Activated CD8-positive, alpha-beta memory T cell treated with anti-CD3 and anti-CD28 coated beads, Interleukin-2, amount 50 U/mL, for 1 hour (primary cell): ENCODE data around the gene RHEX.
A peak's percentile ranks its signal among the peaks of the same experiment; 100 is the strongest.

Source experiments
- DNase-seq: peaks from one replicate; pipeline ENCODE4 v3.0.0-alpha.2; 2020; ENCODE audit errors: extremely low read depth

Gene RHEX

DNA sequence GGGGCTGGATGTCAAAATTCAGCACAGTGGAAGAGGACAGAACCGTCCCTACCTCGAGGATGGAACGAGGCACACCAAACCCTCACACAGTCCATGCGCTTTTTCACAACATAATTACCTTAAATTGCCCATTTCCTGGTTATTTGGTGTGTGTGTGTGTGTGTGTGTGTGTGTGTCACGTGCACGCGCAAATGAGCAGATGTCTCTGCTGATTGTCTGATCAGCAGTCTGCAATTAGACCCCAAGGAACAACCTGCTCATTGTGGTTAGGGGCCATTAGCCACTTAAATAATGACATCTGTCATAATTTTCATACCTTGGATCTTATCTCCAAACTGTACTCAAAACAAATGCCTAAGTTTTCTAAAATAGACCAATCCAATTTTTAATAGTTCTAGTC lies 41.1 kb downstream of the RHEX start:
- DNase-seq, result no peak

- DNase-seq, result no peak
Observed at GRCh38 chr1:206097381-206097780, 44.4 kb downstream of the RHEX start.

DNA sequence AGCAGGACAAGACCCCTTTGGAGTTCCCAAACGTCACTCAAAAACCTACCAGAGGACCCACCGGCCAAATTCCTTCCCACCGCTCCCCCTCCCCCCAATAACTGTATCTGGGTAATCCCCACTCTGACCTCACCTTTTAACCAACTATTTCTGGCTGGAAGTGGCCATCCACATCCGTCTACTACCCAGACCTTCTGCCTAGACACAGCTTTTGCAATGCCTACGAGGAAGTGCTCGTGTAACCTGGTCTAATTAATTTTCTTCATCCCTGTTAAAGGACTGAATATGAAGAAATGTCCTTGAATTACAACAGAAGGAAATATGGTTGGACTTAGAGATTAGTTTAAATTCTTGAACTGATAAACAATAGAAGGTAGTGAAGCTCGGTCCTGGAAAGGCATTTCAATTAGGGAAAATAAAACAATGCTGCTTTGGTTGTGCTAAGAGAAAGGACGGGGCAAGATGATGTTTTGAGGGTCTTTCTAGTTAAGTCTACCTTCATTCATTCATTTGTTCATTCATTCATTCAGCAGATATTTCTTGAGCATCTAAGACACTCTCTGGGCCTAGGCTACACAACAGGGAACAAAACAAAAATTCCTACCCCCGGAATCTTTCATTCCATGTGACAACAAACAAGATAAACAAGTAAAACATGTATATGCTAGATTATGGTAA lies 45.4 kb downstream of the RHEX start:
- DNase-seq, result no peak

GRCh38 chr1:206100226-206100815 lies 47.3 kb downstream of the RHEX start:
- DNase-seq, result no peak

GRCh38 chr1:206101351-206102045 lies 48.5 kb downstream of the RHEX start:
- no peak for DNase-seq

GRCh38 chr1:206102292-206102936 lies 49.4 kb downstream of the RHEX start:
- no peak for DNase-seq

DNA sequence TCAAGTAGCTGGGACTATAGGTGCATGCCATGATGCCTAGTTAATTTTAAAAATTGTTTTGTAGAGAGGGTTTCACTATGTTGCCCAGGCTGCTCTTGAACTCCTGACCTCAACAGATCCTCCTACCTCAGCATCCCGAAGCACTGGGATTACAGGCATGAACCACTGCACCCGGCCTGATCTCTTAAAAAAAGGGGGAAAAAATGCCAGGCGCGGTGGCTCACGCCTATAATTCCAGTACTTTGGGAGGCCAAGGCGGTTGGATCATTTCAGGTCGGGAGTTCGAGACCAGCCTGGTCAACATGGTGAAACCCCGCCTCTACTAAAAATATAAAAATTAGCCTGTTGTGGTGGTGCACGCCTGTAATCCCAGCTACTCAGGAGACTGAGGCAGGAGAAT lies 51.0 kb downstream of the RHEX start:
- DNase-seq, result no peak

DNA sequence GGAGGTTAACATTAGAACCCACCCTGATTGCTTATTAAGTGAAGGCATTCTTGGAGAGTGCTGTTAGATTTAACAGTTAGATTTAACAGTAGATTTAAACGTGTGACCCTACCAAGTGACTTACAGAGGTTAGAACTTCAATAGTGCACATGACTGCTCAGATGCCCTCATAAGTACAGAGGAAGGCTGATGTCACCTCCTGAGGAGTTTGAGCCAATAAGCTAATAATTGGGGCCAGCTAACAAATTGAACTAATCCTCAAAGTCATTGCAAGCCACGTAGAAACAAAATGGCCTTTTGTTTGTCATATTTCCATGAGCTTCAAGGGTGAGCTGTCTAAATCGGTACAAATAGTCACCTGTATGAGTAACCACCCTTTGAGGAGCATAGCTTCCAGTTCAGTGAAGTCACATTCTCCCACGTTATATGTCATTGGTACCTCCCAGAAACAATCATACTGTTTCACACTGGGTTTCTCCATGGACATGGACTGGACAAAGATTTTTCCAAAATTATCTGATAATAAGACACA lies 52.6 kb downstream of the RHEX start:
- DNase-seq, result no peak

- DNase-seq, result peak; percentile 21
Observed at GRCh38 chr1:206106328-206107167, 53.6 kb downstream of the RHEX start.

DNA sequence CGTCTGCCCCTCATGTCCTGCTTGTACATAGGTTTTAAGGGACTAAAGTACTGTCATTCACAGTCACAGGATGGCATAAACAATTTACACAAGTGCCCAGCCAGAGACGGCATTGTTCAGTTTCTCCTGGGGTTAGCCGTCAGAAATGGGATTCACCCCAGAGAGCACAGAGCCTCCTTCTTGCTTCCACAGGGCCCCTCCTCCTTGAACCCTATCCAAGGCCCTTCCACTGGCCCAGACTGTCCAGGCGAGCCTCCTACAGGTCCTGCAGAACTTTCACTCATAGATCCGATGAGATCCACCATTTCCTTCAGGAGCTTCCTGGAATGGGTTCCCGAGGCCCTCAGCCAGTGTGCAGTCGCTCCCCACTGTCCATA lies 54.2 kb downstream of the RHEX start:
- DNase-seq, result no peak

DNA sequence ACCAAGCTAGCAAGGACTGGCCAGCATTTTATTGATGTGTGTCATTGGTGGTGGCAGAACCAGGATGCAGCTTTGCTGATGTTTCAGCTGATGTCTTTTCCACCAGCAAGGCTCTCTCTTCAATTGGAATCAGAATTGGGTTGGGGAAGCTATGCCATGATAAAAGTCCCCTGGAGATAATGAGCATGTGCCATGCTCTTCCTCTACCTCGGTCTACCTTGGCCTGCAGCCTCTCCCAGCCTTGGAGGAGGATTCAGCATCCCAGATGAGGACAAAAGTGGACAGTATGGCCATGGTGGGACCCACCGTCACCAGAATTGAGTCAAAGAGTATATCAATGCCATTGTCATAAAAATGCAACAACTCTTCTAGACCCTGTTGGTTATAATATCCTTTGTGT lies 55.7 kb downstream of the RHEX start:
- no peak for DNase-seq

DNA sequence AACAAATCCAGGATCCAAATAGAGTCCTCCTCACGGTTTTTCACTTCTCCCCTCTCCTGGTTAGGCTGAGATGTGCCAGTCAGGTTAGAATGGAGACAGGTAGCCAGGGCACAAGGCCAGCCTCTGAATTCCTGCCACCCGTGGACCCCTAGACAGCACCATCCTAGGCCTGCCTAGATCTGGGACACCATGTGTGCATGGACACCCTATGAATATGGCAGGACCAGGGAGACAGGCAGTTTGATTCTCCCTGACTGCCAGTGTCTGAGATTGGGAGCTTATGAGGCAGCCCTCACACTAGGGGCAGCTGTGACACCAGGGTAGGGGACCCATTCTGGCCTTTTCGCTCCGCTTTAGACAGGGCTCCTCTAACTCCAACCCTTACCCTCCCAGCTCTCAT lies 56.7 kb downstream of the RHEX start:
- no peak for DNase-seq

DNA sequence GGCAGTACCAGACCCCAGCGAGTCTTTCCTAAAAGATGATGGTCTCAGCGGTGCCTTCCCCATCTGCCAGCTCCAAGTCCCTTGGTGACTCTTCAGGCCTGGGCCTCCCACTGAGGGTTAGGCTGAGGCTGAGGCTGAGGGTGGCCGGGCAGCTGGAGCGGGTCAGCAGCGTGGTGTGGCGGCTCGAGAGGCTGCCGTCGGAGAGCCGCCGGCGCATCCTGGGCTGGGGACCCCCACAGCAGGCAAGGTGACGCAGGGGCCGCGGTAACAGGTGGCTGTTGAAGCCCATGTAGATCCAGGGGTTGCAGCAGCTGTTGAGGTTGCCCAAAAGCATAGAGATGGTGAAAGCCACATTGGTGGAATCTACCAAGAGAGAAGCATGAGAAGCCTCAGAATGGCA lies 57.2 kb downstream of the RHEX start:
- DNase-seq, result no peak

DNA sequence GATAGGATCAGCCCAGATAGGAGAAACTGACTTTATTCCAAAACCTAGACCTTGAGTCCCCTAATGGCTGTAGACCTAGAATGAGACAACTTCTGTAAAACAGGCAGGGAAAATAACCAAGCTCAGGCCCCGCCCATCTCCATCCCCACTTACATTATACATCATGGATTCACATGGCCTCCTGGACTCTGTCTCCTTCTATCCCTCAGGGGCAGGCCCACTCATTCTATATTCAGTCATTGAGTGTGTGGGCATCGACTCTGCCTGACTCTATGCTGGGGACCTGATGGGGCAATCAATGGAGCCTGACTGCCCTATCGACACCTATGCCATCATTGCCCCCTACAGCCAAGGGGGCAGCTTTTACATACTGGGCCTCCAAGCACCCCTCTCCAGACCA lies 57.8 kb downstream of the RHEX start:
- no peak for DNase-seq

- no peak for DNase-seq
Observed at GRCh38 chr1:206111271-206111927, 58.4 kb downstream of the RHEX start.

DNA sequence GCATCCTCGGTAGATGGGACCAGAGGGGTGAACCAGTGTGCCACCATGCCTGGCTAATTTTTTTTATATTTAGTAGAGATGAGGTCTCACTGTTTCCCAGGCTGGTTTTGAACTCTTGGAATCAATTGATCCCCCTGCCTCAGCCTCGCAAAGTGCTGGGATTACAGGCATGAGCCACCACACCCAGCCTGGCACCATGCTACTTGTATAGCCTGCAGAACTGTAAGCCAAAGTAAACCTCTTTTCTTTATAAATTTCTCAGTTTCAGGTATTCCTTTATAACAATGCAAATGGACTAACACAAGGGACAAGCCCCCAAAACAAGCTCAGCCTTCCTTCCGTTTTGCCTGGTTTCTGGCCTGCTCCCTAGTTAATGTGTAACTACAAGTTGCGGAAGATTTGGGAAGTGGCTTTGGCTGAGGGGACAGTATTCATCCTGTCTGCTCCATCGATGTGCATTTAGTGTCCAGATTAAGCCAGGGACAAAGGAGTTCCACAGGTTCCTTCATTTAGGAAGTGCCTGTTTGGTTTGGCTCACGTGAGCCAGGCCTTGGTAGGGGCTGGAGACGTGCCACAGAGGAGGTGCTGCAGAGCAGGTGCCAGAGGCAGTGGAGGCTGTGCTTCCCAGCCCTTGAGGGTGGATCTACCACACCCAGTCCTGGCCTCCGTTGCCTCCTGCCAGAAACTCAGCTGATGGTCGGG lies 59.8 kb downstream of the RHEX start:
- DNase-seq, result no peak

DNA sequence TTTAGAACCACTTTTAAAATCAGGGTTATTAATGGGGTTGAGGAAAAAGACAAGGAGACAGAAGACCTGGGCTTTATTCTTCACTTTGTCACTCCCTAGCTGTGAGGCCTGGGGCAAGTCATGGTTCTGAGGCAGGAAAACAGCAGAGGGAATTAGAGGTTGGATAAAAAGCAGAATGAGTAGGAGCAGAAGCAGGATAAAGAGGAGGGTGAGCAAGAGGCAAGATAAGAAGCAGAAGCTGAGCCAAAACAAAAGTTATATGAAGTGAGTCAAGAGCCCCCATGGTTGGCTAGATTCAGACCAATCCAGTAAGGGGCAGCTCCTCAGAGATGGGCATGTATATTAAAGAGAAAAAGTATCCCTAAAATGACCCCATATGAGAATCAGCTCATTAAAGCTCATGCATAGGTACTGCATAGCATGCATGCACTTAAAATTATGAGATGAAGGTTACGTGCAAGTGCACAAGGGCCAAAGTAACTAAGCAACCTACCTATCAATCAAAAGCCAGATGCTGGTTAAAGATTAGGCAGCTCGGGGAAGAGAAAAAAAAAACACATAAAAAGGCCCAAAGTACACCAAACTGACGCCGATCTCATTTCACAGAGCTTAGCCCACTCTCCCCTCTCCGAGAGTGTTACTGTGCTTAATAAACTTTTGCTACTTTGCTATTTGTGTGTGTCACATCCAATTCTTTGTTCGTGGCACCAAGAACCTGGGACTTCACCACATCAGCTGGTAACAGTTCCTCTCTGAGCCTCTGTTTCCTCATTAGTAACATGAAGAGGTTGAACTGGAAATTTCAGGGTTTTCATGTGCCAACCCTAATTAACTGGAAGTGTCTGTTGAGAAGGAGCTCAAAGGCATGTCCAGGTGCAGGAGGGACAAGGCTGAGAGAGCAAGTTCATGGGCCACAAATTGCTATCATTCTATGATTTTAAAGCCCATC lies 62.0 kb downstream of the RHEX start:
- DNase-seq, result no peak

DNA sequence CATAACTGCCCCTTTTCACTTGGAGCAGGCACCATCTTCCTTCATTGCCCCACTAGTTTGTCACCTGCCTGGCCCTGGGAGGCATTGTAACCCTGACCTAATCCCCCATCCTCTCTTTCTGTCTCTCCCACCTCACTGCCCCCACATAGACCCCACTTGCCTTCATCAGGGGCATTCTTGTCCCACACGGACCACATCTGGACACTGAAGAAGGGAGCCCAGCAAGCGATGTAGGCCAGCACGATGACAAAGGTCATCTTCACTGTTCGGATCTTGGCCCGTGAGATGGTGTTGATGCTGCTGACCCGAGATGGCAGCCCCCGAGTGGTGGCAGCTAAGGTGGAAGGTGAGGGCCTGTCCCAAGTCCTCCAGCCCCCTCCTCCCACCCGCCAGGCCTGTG lies 62.8 kb downstream of the RHEX start:
- no peak for DNase-seq

DNA sequence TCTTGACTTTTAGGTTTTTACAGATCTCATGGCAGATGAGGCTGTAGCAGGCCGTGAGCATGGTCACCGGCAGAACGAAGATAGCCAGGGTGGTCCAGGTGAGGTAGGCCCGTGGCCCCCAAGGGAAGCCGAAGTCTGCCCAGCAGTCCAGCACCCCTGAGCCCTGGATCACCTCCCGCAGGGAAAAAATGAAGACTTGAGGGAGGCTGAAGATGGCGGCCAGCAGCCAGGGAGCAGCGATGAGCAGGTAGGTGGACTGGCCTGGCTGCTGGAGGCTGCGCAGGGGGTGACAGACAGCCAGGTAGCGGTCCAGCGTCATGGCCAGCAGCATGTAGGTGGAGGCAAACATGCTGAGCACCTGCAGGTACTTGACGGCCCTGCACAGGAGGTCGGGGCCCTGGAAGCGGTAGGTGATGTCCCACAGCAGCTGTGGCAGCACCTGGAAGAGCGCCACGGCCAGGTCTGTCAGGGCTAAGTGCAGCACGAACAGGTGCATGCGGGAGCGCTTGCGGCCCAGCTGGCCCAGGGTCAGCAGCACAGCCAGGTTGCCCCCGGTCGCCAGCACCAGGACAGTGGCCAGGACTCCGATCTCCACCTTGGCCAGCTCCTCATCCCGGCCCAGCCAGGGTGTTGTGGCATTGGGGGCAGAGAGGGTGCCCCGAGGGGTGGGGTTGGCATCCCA lies 63.4 kb downstream of the RHEX start:
- DNase-seq, result no peak
